Right atrium auricular region (tissue), 2 donors: ENCODE results near the gene CD74. TPM values are rescaled to one million over a fixed set of nuclear protein-coding genes. Genes with fewer than 3 reads are reported as not detected.

Experiments used
- DNase-seq: peaks from one replicate; pipeline ENCODE4 v3.0.0-alpha.2; 2019; ENCODE audit warnings: low spot score
- H3K27ac ChIP-seq, 2 donors: fragments of 200-600 bp; sonication (generic); 1 replicate in 1 of 2; 2 replicates in 1 of 2; pipeline ENCODE4 v1.5.1; 2016 to 2019
- H3K27me3 ChIP-seq, 2 donors: fragments of 200-600 bp; sonication (generic); one replicate each; pipeline versions ENCODE4 v1.5.1 to v1.6.0; 2017 to 2019
- H3K36me3 ChIP-seq: fragments of 200-600 bp; sonication (generic); one replicate; pipeline ENCODE4 v1.5.1; 2016
- H3K4me1 ChIP-seq, 2 donors: fragments of 200-600 bp; sonication (generic); one replicate each; pipeline versions ENCODE4 v1.5.1 to v1.6.0; 2017 to 2019
- H3K4me3 ChIP-seq, 2 donors: fragments of 200-600 bp; sonication (generic); 1 replicate in 1 of 2; 2 replicates in 1 of 2; pipeline ENCODE4 v1.5.1; 2017 to 2019; ENCODE audit warnings: mild to moderate bottlenecking in 1 of 2, moderate library complexity in 1 of 2
- H3K9me3 ChIP-seq, 2 donors: fragments of 200-600 bp; sonication (generic); one replicate each; pipeline ENCODE4 v1.5.1; 2019
- total RNA-seq, 2 donors: library from RNA; depleted of rRNA; stranded (reverse); fragments of >200 nt; gene quantifications; one replicate each; pipeline ENCODE4 v1.1.0, GENCODE V29; 2016
- TF ChIP-seq, protein P1 (sequence below), 2 donors: fragments of 200-600 bp; sonication (generic); IDR thresholded peaks; one replicate each; pipeline ENCODE4 v1.5.1; 2019; ENCODE audit warnings: antibody characterized with exemption in 2 of 2

Gene CD74
- total RNA-seq, 2 donors from 2014 or later = 268 to 424 TPM

DNA sequence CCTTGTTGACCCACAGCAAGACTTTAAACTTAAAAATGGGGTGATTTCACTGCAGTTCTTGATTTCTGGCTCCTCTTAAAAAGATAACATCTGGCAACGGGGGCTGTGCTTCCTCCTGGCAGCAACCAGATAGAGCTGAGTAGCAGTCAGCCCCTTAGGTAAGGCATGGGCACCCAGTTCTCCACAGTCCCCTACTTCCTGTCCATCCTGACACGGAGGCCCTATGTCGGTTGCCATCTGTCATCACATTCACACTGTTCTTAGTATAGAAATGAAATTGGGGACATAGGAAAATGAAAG, 11.7 kb downstream of the CD74 start:
- no peaks in the 10 kb centered on the region for H3K9me3 ChIP-seq
- TF ChIP-seq, protein P1, sequence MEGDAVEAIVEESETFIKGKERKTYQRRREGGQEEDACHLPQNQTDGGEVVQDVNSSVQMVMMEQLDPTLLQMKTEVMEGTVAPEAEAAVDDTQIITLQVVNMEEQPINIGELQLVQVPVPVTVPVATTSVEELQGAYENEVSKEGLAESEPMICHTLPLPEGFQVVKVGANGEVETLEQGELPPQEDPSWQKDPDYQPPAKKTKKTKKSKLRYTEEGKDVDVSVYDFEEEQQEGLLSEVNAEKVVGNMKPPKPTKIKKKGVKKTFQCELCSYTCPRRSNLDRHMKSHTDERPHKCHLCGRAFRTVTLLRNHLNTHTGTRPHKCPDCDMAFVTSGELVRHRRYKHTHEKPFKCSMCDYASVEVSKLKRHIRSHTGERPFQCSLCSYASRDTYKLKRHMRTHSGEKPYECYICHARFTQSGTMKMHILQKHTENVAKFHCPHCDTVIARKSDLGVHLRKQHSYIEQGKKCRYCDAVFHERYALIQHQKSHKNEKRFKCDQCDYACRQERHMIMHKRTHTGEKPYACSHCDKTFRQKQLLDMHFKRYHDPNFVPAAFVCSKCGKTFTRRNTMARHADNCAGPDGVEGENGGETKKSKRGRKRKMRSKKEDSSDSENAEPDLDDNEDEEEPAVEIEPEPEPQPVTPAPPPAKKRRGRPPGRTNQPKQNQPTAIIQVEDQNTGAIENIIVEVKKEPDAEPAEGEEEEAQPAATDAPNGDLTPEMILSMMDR (IDR thresholded peaks at IDR 0.05) = no peak
- no peak overlapping the region for H3K27ac ChIP-seq
- no peak overlapping the region for H3K4me3 ChIP-seq
- no peak for DNase-seq
- H3K36me3 ChIP-seq = peaks cover 47% of the 10 kb centered on the region
- H3K27me3 ChIP-seq = no peaks in the 10 kb centered on the region
- peaks cover 0 to 16% of the 10 kb centered on the region in 2 donors for H3K4me1 ChIP-seq

DNA sequence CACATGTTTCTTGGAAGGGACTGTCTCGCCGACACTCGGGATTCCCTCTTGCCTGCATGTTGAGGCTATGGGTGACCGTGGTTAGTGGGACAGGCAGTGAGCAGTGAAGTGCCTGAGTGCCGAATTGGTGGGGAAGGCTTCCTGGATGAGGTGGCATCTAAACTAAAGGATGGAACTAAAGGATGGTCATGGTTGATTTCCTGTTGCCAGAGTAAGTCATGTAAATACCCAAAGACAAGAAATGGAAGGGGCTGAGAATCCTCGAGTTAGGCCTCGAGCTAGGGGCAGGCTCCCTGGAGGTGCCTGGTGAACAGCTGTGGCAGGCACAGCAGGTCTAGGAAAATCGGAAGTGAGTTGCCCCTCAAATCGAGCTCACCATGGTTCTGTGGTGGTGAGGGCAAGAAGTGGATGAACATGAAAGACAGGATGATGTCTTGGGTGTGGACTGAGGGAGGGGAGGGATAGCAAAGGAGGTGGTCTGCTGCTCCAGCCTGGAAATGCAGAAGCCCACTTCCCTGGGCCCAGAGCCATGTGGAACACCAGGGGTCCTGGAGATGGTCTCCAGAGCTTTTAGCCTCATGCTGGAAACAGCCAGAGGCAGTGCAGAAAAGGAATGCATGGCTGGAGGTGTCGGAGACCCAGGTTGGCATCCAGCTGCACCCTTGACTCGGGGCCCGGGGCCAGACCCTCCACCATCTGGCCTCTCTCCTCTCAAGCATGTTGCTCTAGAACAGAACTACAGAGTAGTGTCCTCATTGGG, 12.2 kb downstream of the CD74 start:
- Histone ChIP-seq H3K27ac (no peak overlapping the region), H3K27me3 (no peaks in the 10 kb centered on the region), H3K36me3 (peaks cover 52% of the 10 kb centered on the region), H3K4me1 (peaks cover 0 to 16% of the 10 kb centered on the region in 2 donors), H3K9me3 (no peaks in the 10 kb centered on the region), H3K4me3 (no peak overlapping the region)
- no peak for DNase-seq
- TF ChIP-seq, protein P1 (IDR thresholded peaks at IDR 0.05) = no peak

DNA sequence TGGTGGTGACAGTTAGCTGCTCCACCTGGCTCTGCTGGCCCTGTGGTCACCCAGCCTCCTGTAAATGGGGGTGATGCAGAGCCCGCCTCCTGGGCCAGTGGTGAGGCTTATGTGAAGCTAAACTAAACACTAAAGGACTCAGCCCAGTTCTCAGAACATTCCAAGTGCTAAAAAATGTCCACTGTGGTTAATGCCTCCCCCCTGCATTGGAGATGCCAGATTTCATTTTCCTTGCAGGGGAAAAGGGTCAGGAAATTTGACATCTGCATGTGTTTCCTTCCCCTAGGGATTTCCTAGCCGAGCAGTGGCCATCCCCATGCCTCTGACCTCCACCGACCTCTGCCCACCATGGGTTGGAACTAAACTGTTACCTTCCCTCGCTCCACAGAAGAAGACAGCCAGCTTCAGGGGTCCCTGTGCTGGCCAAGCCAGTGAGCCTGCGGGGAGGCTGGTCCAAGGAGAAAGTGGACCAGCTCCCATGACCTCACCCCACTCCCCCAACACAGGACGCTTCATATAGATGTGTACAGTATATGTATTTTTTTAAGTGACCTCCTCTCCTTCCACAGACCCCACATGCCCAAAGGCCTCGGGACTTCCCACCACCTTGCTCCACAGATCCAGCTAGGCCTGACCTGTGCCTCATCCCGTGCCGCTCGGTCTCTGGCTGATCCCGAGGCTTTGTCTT, 13.0 kb downstream of the CD74 start:
- Histone ChIP-seq H3K27me3 (no peaks in the 10 kb centered on the region), H3K9me3 (no peaks in the 10 kb centered on the region), H3K27ac (no peak overlapping the region), H3K4me3 (no peak overlapping the region), H3K4me1 (peaks cover 0 to 16% of the 10 kb centered on the region in 2 donors), H3K36me3 (peaks cover 59% of the 10 kb centered on the region)
- DNase-seq = no peak
- TF ChIP-seq, protein P1 (IDR thresholded peaks at IDR 0.05) = no peak

DNA sequence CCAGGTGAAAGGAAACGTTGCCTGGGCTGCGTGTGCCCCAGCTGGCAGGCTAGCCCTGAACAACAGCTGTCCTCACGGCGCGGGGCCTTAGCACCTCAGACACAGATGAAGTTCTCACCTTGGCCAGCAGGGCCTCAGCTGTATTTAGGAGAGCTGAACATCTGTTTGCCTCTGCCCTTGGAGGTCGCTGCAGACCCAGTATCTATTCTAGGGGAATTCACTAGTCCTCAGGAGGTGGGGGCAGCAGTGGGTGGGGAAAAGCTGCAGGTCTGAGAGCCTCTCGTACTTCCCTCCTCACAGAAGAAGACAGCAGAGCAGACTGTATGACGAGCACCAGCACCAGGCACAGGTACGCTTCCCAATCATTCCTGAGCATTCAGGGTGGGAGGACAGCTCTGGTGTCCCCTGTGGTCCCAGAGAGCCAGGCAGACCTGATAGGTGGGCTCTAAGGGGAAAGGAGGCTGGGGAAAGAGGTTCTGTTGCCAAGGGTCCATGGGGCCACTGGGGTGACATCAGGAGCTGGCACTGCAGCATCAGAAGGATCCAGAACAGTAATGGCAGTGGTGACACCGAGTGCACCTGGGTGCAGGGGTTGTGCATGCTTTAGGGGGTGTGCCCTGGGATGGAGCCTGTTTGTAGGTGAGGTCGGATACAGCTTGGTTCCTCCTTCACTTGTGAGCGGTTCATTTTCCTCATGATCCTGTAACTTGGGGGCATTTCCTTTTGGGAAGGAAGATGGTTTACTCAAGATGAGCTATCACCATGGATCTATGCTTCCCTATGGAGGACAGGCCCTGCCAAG, 13.8 kb downstream of the CD74 start:
- peaks cover 66% of the 10 kb centered on the region for H3K36me3 ChIP-seq
- no peaks in the 10 kb centered on the region for H3K27me3 ChIP-seq
- H3K9me3 ChIP-seq = no peaks in the 10 kb centered on the region
- no peak overlapping the region for H3K4me3 ChIP-seq
- H3K27ac ChIP-seq = no peak overlapping the region
- TF ChIP-seq, protein P1 (IDR thresholded peaks at IDR 0.05) = no peak
- H3K4me1 ChIP-seq = peaks cover 0 to 13% of the 10 kb centered on the region in 2 donors
- no peak for DNase-seq

DNA sequence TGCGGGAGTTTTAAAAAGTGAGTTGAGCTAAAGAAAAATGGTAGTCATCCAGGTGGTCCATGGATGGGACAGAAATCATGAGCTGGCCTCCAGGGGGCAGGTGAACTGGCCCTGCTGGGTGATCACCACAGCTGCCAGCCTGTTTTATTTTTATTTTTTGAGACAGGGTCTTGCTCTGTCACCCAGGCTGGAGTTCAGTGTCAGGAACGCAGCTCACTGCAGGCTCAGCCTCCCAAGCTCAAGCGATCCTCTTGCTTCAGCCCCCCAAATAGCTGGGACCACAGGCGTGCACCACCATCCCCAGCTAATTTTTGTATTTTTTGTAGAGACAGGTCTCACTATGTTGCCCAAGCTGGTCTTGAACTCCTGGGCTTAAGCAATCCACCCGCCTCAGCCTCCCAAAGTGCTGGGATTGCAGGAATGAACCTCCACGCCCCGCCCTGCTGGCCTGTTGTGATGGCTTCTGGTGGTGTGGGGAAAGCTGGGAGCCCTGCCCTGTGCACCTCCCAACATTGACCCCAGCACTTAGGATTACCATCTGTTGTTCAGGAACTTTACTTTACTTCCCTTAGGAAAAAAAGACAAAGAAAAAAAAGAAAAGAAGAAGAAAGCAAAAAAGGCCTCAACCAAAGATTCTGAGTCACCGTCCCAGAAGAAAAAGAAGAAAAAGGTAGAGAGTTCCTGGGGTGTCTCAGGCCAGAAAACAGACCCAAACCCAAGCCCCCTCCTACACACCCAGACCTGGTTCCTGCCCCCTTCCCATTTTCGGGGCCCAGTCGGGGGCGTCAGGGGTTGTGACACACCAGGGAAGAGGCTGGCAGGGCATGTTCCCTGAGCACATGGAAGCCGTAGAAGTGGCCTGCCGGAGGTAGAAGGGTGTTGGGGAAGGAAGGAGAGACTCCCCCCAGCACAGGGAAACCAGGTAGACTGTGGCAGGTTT, 14.7 kb downstream of the CD74 start:
- Histone ChIP-seq H3K4me1 (peaks cover 0 to 10% of the 10 kb centered on the region in 2 donors), H3K36me3 (peaks cover 75% of the 10 kb centered on the region), H3K9me3 (no peaks in the 10 kb centered on the region), H3K4me3 (no peak overlapping the region), H3K27ac (no peak overlapping the region), H3K27me3 (no peaks in the 10 kb centered on the region)
- TF ChIP-seq, protein P1 (IDR thresholded peaks at IDR 0.05) = no peak
- no peak for DNase-seq
